Measurements from ENCODE around the gene POLG2.

The POLG2 gene

GRCh38 chr17:64508683-64509082 lies 11.8 kb upstream of the POLG2 start:
- ChIA-PET POLR2A (no interaction called here), CTCF (no interaction called here)
- DNase-seq (ENCODE audit: extremely low spot score), result no peak
- TF ChIP-seq CTCF (IDR thresholded peaks at IDR 0.05; ENCODE audit: control extremely low read depth, extremely low read depth, low read depth, missing control alignments), result no peak

GRCh38 chr17:64507413-64507782 lies 10.5 kb upstream of the POLG2 start:
- peak; percentile 59 for TF ChIP-seq CTCF (IDR thresholded peaks at IDR 0.05; ENCODE audit: control extremely low read depth, extremely low read depth, low read depth, missing control alignments)
- CTCF ChIA-PET, result interaction anchor here (0.7 to 1.9 kb wide), 10 partner anchors 8 to 142 kb away, joined by 3 to 9 read pairs (median 4); partner anchors contain the start of gene POLG2
- peak; percentile 58 for DNase-seq (ENCODE audit: extremely low spot score)
- POLR2A ChIA-PET, result interaction anchor here (1.0 to 4.0 kb wide), 3 partner anchors 8 to 13 kb away, joined by 3 to 89 read pairs (median 7); partner anchors contain the start of gene POLG2

- TF ChIP-seq CTCF (IDR thresholded peaks at IDR 0.05; ENCODE audit: control extremely low read depth, extremely low read depth, low read depth, missing control alignments), result no peak
- CTCF ChIA-PET, result interaction anchor here (0.7 to 1.9 kb wide), 8 partner anchors 8 to 142 kb away, joined by 3 to 9 read pairs (median 4); partner anchors contain the start of gene POLG2
- DNase-seq (ENCODE audit: extremely low spot score), result peak; percentile 94
- POLR2A ChIA-PET, result interaction anchor here (0.7 to 4.0 kb wide), 10 partner anchors 9 to 446 kb away, joined by 3 to 89 read pairs (median 4); partner anchors contain the start of gene POLG2
These were observed 9.9 kb upstream of the POLG2 start, which contains the start of gene CEP95 for GRCh38 chr17:64506576-64507412. Gene CEP95, plus strand, starts transcription at chr17:64506977. Its CDS starts 121 bp downstream, at chr17:64507098.

- POLR2A ChIA-PET, result interaction anchor here (0.7 to 4.0 kb wide), 12 partner anchors 9 to 447 kb away, joined by 3 to 89 read pairs (median 4); partner anchors contain the start of gene POLG2
- TF ChIP-seq CTCF (IDR thresholded peaks at IDR 0.05; ENCODE audit: control extremely low read depth, extremely low read depth, low read depth, missing control alignments), result no peak
- CTCF ChIA-PET, result interaction anchor here (1.0 to 1.9 kb wide), 5 partner anchors 9 to 143 kb away, joined by 3 to 9 read pairs (median 4); partner anchors contain the start of gene POLG2
- DNase-seq (ENCODE audit: extremely low spot score), result peak; percentile 96
These were observed 9.3 kb upstream of the POLG2 start, which contains the start of gene DDX5 for GRCh38 chr17:64506201-64506575. Gene DDX5, minus strand, starts transcription at chr17:64506289. Its CDS starts 170 bp downstream, at chr17:64506119.

GRCh38 chr17:64505340-64506200 lies 8.7 kb upstream of the POLG2 start:
- ChIA-PET POLR2A (interaction anchor here (0.7 to 4.0 kb wide), 14 partner anchors 9 to 208 kb away, joined by 3 to 89 read pairs (median 3); partner anchors contain the start of gene POLG2), CTCF (interaction anchor here (0.9 to 1.8 kb wide), 3 partner anchors 9 to 85 kb away, joined by 3 to 6 read pairs (median 4); partner anchors contain the start of gene POLG2)
- TF ChIP-seq CTCF (IDR thresholded peaks at IDR 0.05; ENCODE audit: control extremely low read depth, extremely low read depth, low read depth, missing control alignments), result no peak
- DNase-seq (ENCODE audit: extremely low spot score), result peak; percentile 84

Data from GM10248 (cell line).